ENCODE results near the gene HIRA.

DNA sequence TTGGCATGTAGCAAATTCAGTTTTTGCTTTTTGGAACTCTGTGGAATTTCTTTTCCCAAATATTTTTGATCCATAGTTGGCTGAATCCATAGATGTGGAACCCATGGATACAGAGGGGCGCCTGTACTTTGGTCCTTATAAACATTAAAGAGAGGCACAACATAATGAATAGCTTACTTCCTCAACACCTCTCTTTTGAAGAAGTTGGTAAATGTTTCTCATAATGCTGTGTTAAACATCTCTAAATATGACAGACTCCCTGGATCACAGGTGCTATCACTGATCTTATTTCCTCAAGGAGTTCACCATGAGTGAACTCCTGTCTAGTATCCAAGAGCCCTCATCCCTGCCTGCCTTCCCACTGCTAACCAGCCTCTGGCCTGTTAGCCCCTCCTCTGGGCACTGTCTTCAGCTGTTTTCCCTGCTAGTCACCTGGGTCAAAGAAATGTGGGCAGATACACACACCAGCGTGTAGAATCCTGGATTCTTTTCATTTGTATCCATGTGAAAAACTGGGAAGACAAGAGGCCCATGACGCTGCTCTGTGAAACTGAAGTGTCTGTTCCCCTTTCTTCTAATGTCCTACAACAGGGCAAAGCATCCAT lies 63.7 kb downstream of the HIRA start:
- TF ChIP-seq, protein P1, sequence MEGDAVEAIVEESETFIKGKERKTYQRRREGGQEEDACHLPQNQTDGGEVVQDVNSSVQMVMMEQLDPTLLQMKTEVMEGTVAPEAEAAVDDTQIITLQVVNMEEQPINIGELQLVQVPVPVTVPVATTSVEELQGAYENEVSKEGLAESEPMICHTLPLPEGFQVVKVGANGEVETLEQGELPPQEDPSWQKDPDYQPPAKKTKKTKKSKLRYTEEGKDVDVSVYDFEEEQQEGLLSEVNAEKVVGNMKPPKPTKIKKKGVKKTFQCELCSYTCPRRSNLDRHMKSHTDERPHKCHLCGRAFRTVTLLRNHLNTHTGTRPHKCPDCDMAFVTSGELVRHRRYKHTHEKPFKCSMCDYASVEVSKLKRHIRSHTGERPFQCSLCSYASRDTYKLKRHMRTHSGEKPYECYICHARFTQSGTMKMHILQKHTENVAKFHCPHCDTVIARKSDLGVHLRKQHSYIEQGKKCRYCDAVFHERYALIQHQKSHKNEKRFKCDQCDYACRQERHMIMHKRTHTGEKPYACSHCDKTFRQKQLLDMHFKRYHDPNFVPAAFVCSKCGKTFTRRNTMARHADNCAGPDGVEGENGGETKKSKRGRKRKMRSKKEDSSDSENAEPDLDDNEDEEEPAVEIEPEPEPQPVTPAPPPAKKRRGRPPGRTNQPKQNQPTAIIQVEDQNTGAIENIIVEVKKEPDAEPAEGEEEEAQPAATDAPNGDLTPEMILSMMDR (IDR thresholded peaks at IDR 0.05; ENCODE audit: poor library complexity, severe bottlenecking): no peak
- no peak for TF ChIP-seq TAF1 (IDR thresholded peaks at IDR 0.05; ENCODE audit: low read depth)
- no peak for TF ChIP-seq MXI1 (conservative IDR thresholded peaks at IDR 0.05; ENCODE audit: poor library complexity, severe bottlenecking)
- no peak for TF ChIP-seq EZH2 (IDR thresholded peaks at IDR 0.05; ENCODE audit: borderline replicate concordance, insufficient read depth, low read length, poor library complexity, severe bottlenecking)
- TF ChIP-seq EP300 (conservative IDR thresholded peaks at IDR 0.05; ENCODE audit: poor library complexity, severe bottlenecking): no peak
- no peak for TF ChIP-seq POLR2AphosphoS5 (IDR thresholded peaks at IDR 0.05)

Data from neural cell (in vitro differentiated cells).